Measurements from ENCODE around the gene CCR6. TPM values are rescaled to one million over a fixed set of nuclear protein-coding genes. Genes with fewer than 3 reads are reported as not detected.

The CCR6 gene
- total RNA-seq, 3 donors from 2014 or later = 0.73 TPM; not detected in 2

DNA sequence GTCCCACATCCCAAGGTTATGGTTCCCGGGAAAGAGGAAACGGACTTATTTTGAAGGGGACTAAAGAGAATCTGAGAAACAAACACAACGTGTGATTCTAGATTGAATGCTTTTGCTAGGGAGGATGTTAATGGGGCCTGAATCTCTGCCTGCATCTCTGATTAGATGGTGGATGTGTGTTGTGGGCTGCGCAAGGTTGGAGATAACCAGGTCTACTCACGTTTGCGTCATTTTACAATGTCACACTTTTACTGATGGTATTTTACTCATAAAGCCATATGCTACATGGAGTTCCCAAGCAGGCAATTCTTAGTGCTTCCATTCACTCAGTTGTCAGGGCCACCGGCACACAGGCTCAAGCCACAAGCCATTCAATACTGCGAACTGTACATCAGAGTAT lies 23.2 kb upstream of the CCR6 start:
- Histone ChIP-seq H3K27me3 (no peaks in the 10 kb centered on the region), H3K4me1 (no peaks in the 10 kb centered on the region), H3K9me3 (no peaks in the 10 kb centered on the region), H3K27ac (no peak overlapping the region), H3K4me3 (no peak overlapping the region), H3K36me3 (no peaks in the 10 kb centered on the region)
- TF ChIP-seq, protein P1, sequence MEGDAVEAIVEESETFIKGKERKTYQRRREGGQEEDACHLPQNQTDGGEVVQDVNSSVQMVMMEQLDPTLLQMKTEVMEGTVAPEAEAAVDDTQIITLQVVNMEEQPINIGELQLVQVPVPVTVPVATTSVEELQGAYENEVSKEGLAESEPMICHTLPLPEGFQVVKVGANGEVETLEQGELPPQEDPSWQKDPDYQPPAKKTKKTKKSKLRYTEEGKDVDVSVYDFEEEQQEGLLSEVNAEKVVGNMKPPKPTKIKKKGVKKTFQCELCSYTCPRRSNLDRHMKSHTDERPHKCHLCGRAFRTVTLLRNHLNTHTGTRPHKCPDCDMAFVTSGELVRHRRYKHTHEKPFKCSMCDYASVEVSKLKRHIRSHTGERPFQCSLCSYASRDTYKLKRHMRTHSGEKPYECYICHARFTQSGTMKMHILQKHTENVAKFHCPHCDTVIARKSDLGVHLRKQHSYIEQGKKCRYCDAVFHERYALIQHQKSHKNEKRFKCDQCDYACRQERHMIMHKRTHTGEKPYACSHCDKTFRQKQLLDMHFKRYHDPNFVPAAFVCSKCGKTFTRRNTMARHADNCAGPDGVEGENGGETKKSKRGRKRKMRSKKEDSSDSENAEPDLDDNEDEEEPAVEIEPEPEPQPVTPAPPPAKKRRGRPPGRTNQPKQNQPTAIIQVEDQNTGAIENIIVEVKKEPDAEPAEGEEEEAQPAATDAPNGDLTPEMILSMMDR (IDR thresholded peaks at IDR 0.05) = no peak
- TF ChIP-seq POLR2AphosphoS5 (IDR thresholded peaks at IDR 0.05) (no peak), POLR2A (IDR thresholded peaks at IDR 0.05) (no peak)
- intact Hi-C loops (cut with DNase I; ENCODE audit: low total_unique reads) = no loop called here
- no peak for DNase-seq (ENCODE audit: low spot score in 2 of 2)

DNA sequence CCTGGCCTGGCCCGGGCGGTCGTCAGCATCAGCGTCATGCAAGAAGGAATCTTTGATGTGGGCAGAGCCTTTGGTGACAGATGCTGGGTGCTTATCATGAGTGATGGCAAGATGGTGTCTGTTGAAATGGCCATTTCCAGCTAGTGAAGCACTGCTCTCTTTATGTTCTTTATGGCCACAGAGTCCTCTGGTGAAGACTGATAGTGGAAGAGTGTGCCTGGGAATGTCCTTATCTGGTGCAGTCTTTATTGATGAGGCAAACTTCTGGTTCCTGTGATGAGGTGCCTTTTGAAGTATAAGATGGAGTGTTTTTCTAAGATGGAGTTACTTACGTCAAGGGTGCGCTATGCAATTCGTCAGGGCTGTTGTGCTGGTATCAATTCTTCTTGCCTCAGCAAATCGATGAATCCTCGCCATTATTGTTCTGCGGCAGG lies 22.6 kb upstream of the CCR6 start:
- no peak for DNase-seq (ENCODE audit: low spot score in 2 of 2)
- no peak for TF ChIP-seq POLR2AphosphoS5 (IDR thresholded peaks at IDR 0.05)
- no peak for TF ChIP-seq POLR2A (IDR thresholded peaks at IDR 0.05)
- TF ChIP-seq, protein P1 (IDR thresholded peaks at IDR 0.05) = no peak
- Histone ChIP-seq H3K4me3 (no peak overlapping the region), H3K27ac (no peak overlapping the region), H3K4me1 (no peaks in the 10 kb centered on the region), H3K27me3 (no peaks in the 10 kb centered on the region), H3K36me3 (no peaks in the 10 kb centered on the region), H3K9me3 (no peaks in the 10 kb centered on the region)
- intact Hi-C loops (cut with DNase I; ENCODE audit: low total_unique reads) = no loop called here

DNA sequence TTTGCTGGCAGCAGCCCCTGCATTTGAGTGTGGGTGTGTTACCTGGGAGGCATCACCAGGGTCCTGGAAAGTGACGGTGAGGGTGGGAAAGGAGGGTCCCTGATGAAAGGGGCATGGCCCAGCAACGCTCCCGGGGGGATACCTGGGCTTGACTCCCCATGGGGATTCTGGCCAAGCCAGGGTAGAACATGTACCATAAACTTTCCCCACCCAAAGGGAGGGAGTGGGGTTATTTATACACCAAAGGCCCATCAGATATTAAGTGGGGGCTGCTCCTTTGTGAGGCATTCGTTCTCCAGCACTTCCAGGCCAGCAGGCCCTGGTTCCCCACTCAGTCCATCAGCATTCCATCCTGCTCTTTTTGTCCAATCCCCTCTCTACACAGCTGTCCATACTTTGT lies 20.6 kb upstream of the CCR6 start:
- DNase-seq (ENCODE audit: low spot score in 2 of 2) = no peak
- Histone ChIP-seq H3K27me3 (no peaks in the 10 kb centered on the region), H3K36me3 (no peaks in the 10 kb centered on the region), H3K4me1 (no peaks in the 10 kb centered on the region), H3K9me3 (no peaks in the 10 kb centered on the region), H3K4me3 (no peak overlapping the region), H3K27ac (no peak overlapping the region)
- TF ChIP-seq POLR2AphosphoS5 (IDR thresholded peaks at IDR 0.05) (no peak), POLR2A (IDR thresholded peaks at IDR 0.05) (no peak)
- TF ChIP-seq, protein P1 (IDR thresholded peaks at IDR 0.05) = no peak
- intact Hi-C loops (cut with DNase I; ENCODE audit: low total_unique reads) = no loop called here

DNA sequence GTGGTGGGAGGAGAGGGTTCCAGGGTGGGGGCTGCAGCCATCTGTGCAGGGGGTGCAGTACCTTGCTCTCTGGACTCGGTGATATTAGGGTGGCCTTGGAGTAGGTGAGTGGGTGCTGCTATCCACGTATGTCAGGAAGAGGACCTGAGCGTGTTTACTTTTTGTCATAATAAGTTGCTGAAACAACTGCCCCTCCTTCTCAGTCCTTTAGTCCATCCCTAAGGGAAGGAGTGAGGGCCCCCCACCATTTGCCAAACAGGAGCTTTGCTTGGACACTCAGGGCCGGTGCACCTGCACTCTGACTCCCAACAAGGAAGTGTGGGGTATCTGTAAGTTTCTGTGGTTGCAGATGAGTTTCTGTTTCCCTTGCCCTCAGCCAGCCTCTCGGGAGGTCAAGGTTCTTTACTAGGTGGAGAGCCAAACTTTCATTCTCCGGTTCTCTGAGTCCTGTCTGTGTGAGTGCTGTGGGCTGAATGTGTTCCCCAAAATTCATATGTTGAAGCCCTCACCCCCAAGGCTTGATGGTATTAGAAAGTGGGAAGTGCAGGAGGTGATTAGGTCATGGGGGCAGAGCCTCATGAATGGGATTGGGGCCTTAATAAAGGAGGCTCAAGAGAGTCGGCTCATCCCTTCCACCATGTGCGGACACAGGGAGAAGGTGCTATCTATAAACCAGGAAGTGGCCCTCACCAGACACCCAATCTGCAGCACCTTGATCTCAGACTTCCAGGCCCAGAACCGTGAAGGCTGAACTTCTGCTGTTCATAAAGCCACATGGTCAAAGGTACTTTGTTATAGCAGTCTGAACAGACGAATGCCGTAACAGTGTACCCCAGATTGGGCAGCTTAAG lies 19.6 kb upstream of the CCR6 start:
- Histone ChIP-seq H3K4me3 (no peak overlapping the region), H3K36me3 (no peaks in the 10 kb centered on the region), H3K27ac (no peak overlapping the region), H3K9me3 (no peaks in the 10 kb centered on the region), H3K4me1 (no peaks in the 10 kb centered on the region), H3K27me3 (no peaks in the 10 kb centered on the region)
- DNase-seq (ENCODE audit: low spot score in 2 of 2) = no peak
- TF ChIP-seq POLR2A (IDR thresholded peaks at IDR 0.05) (no peak), POLR2AphosphoS5 (IDR thresholded peaks at IDR 0.05) (no peak)
- TF ChIP-seq, protein P1 (IDR thresholded peaks at IDR 0.05) = no peak
- intact Hi-C loops (cut with DNase I; ENCODE audit: low total_unique reads) = no loop called here

DNA sequence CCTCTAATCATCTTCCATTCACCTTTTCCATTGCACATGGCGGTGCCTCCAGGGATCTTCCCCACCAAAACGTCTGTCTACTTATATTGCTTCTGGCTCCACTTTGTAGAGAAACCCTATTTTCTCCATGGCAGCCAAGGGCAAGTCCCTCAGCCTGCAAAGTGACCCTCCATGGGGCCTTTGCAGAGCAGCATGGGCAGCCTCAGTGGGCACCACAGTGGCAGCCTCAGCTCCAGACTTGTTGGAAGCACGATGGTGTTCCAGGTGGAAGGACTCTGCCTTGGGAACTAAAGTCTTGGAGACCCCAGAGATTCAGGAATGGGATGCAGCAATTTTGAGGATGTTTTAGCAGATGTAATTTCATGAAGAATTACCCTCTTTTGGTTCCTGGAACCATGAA lies 18.5 kb upstream of the CCR6 start:
- no peaks in the 10 kb centered on the region for H3K36me3 ChIP-seq
- no peaks in the 10 kb centered on the region for H3K4me1 ChIP-seq
- no peak for DNase-seq (ENCODE audit: low spot score in 2 of 2)
- no peak overlapping the region for H3K27ac ChIP-seq
- no peaks in the 10 kb centered on the region for H3K27me3 ChIP-seq
- intact Hi-C loops (cut with DNase I; ENCODE audit: low total_unique reads) = no loop called here
- no peak overlapping the region for H3K4me3 ChIP-seq
- no peaks in the 10 kb centered on the region for H3K9me3 ChIP-seq
- TF ChIP-seq POLR2AphosphoS5 (IDR thresholded peaks at IDR 0.05) (no peak), POLR2A (IDR thresholded peaks at IDR 0.05) (no peak)
- TF ChIP-seq, protein P1 (IDR thresholded peaks at IDR 0.05) = no peak

All from breast epithelium (tissue), 4 donors.